HepG2 (cell line): ENCODE measurements around the gene B3GNT2. TPM values are rescaled to one million over a fixed set of nuclear protein-coding genes. Genes with fewer than 3 reads are reported as not detected.
A peak's percentile ranks its signal among the peaks of the same experiment; 100 is the strongest.

ENCODE experiments used
- ATAC-seq: fragments of 200-7000 bp; cut with Tn5 transposase; 3 replicates; pipeline ENCODE4 v1.9.1; 2020; ENCODE audit warnings: mild to moderate bottlenecking, moderate library complexity
- BruUV-seq: library from RNA; stranded (reverse); fragments of 400-500 nt; replicated peaks from 2 replicates; lab custom pipeline; 2021; lab: Mats Ljungman, UMichigan
- CTCF ChIA-PET: fragments of 300-600 bp; formaldehyde crosslinking; extraction: SDS; loops from one replicate; lab custom pipeline; 2021; ENCODE audit warnings: low total read pairs, inconsistent platforms, low intra/inter-chr PET ratio; lab: Yijun Ruan, JAX
- POLR2A ChIA-PET: fragments of 350-600 bp; sonication (Branson Sonifier 250); formaldehyde crosslinking; loops from one replicate; lab custom pipeline; 2020; ENCODE audit warnings: antibody characterized with exemption, inconsistent platforms; lab: Yijun Ruan, JAX
- DNase-seq: peaks from one replicate; pipeline ENCODE4 v3.0.0-alpha.2; 2015; ENCODE audit warnings: low spot score
- FAIRE-seq: peaks from 3 replicates; lab custom pipeline; 2011; peaks lifted over from hg19 to GRCh38; lab: Jason Lieb, UNC
- H2AFZ ChIP-seq: one replicate; pipeline ENCODE4 v1.6.1; 2011; ENCODE audit warnings: low read length, inconsistent platforms
- H3K27ac ChIP-seq: fragments of 300-600 bp; 3 replicates; pipeline ENCODE4 v1.8.0; 2011; ENCODE audit warnings: mixed run types, mild to moderate bottlenecking, mixed read lengths, low read length, inconsistent platforms; ENCODE audit not compliant: insufficient read depth; ENCODE audit errors: extremely low read length
- H3K27me3 ChIP-seq, 2 experiments: fragments of 200-600 bp in 1 of 2; 2 replicates in 1 of 2; 3 replicates in 1 of 2; pipeline versions ENCODE4 v1.6.0 to v1.8.0; 2011; ENCODE audit warnings: low read length in 2 of 2, mild to moderate bottlenecking in 2 of 2, moderate library complexity in 2 of 2, inconsistent platforms in 1 of 2; ENCODE audit not compliant: insufficient read depth in 2 of 2, control insufficient read depth in 1 of 2
- H3K36me3 ChIP-seq, 2 experiments: fragments of 200-600 bp in 1 of 2; replicated peaks in 1 of 2; 2 replicates in 1 of 2; 3 replicates in 1 of 2; pipeline versions ENCODE4 v1.5.1 to v1.8.0; 2011; ENCODE audit warnings: low read length in 2 of 2, inconsistent platforms in 1 of 2; ENCODE audit not compliant: insufficient read depth in 2 of 2, control insufficient read depth in 1 of 2
- H3K4me1 ChIP-seq: 2 replicates; pipeline ENCODE4 v1.5.1; 2012; ENCODE audit warnings: low read length, inconsistent platforms; ENCODE audit not compliant: insufficient read depth
- H3K4me2 ChIP-seq: 2 replicates; pipeline ENCODE4 v1.6.0; 2011; ENCODE audit warnings: low read depth, low read length, inconsistent platforms
- H3K4me3 ChIP-seq, 3 experiments: fragments of 200-600 bp in 1 of 3; sonication (generic), shearing (Covaris generic) in 1 of 3; replicated peaks in 1 of 3; 2 replicates each; pipeline ENCODE4 v1.5.1; 2011 to 2016; ENCODE audit warnings: low read length in 3 of 3, inconsistent platforms in 2 of 3, low read depth in 2 of 3, mild to moderate bottlenecking in 2 of 3, control low read depth in 1 of 3, mixed read lengths in 1 of 3; ENCODE audit not compliant: insufficient read depth in 1 of 3
- H3K79me2 ChIP-seq: one replicate; pipeline ENCODE4 v1.6.1; 2011; ENCODE audit warnings: low read length, inconsistent platforms; ENCODE audit not compliant: insufficient read depth
- H3K9ac ChIP-seq: 2 replicates; pipeline ENCODE4 v1.6.0; 2011; ENCODE audit warnings: mild to moderate bottlenecking, low read depth, low read length, inconsistent platforms; ENCODE audit not compliant: insufficient read depth
- H3K9me3 ChIP-seq: 2 replicates; pipeline ENCODE4 v1.5.1; 2012; ENCODE audit warnings: mild to moderate bottlenecking, low read length
- H4K20me1 ChIP-seq: 2 replicates; pipeline ENCODE4 v1.6.0; 2011; ENCODE audit warnings: inconsistent platforms, mild to moderate bottlenecking, low read length, moderate library complexity; ENCODE audit not compliant: insufficient read depth
- ELF4 ChIP-seq: sonication (generic); formaldehyde crosslinking; IDR thresholded peaks from 2 replicates; pipeline ENCODE4 v1.5.0; 2020; ENCODE audit warnings: missing genetic modification reagents, mild to moderate bottlenecking, moderate library complexity, borderline replicate concordance
- FOXO1 ChIP-seq: sonication (generic); formaldehyde crosslinking; IDR thresholded peaks from 2 replicates; pipeline ENCODE4 v1.4.0; 2020; ENCODE audit warnings: missing genetic modification reagents
- HOXA5 ChIP-seq: sonication (generic); formaldehyde crosslinking; IDR thresholded peaks from 2 replicates; pipeline ENCODE4 v1.4.0; 2020; ENCODE audit warnings: missing genetic modification reagents
- ZNF326 ChIP-seq: sonication (generic); formaldehyde crosslinking; IDR thresholded peaks from 2 replicates; pipeline ENCODE4 v1.4.0; 2020; ENCODE audit warnings: missing genetic modification reagents, borderline replicate concordance
- ZNF446 ChIP-seq: sonication (generic); formaldehyde crosslinking; IDR thresholded peaks from 2 replicates; pipeline ENCODE4 v1.5.0; 2020; ENCODE audit warnings: mild to moderate bottlenecking, missing genetic modification reagents
- ZNF713 ChIP-seq: sonication (generic); formaldehyde crosslinking; IDR thresholded peaks from 2 replicates; pipeline ENCODE4 v1.4.0; 2020; ENCODE audit warnings: mild to moderate bottlenecking, missing genetic modification reagents
- ZNF841 ChIP-seq: sonication (generic); formaldehyde crosslinking; IDR thresholded peaks from 2 replicates; pipeline ENCODE4 v1.8.1; 2023; ENCODE audit warnings: missing genetic modification reagents, borderline replicate concordance
- WGBS: methylation state at CpG from one replicate; pipeline ENCODE4 v1.1.6; 2017; ENCODE audit warnings: low lambda C conversion rate; 5-methylcytosine and 5-hydroxymethylcytosine counted together
- in situ Hi-C: cut with HindIII; loops from 2 replicates; pipeline ENCODE4 v1.10.0; 2017; ENCODE audit warnings: low pct_unique_long_range_greater_than_20kb; ENCODE audit not compliant: extremely low pct_ligation_motif_present
- intact Hi-C: fragments of 100-400 bp; cut with micrococcal nuclease; formaldehyde crosslinking; loops from one replicate; pipeline ENCODE4 v1.10.0; 2022; ENCODE audit not compliant: unreplicated experiment
- polyA plus RNA-seq, 8 experiments: library from polyadenylated mRNA; depleted of rRNA in 3 of 8; stranded (reverse) in 7 of 8; unstranded in 1 of 8; fragments of >200 nt; fragmentation: Illumina TruSeq in 4 of 8; extraction: Trizol in 4 of 8; gene quantifications; 2 replicates each; pipeline versions ENCODE4 v1.2.1 to v1.2.3, GENCODE V29; 2011 to 2016; ENCODE audit warnings: low read depth in 4 of 8, missing spikeins in 1 of 8, mixed read lengths in 1 of 8; ENCODE audit not compliant: insufficient read depth in 1 of 8
- total RNA-seq, 5 experiments: library from RNA; depleted of rRNA; stranded (reverse); fragments of >200 nt; fragmentation: Illumina TruSeq; extraction: Trizol; gene quantifications; 2 replicates each; pipeline ENCODE4 v1.2.3, GENCODE V29; 2016; ENCODE audit warnings: low read depth in 1 of 5
- TF ChIP-seq, protein P1 (sequence below): sonication (generic); formaldehyde crosslinking; conservative IDR thresholded peaks from 2 replicates; pipeline ENCODE4 v1.5.0; 2020; ENCODE audit warnings: missing genetic modification reagents

B3GNT2 gene
- total and polyA plus RNA-seq, 2 of the 13 experiments (the other 11 are each of a cell fraction or from before 2014, with no cell fraction given): 26.3 to 28.5 TPM

DNA sequence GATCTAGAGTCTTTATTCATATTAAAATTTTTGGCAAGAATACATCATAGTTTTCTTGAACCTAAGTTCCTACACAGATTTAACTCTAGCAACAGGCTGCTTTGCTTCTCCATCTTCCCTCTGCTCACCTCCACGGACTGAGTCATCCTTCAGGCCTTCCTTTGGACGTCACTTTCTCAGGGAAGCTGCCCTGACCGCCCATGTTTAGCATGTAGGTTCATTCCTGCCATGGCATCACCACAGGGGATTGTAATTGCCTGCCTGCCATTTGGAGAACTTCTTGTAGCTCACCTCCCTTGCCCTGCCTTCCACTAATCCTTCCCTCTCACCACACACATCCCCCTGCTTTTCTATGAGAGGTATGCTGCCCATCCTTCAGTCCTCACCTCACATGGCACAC is 43.9 kb upstream of the B3GNT2 start:
- no peak for TF ChIP-seq ZNF446
- TF ChIP-seq ELF4 (CRISPR knock-in tag): no peak
- TF ChIP-seq, protein P1, sequence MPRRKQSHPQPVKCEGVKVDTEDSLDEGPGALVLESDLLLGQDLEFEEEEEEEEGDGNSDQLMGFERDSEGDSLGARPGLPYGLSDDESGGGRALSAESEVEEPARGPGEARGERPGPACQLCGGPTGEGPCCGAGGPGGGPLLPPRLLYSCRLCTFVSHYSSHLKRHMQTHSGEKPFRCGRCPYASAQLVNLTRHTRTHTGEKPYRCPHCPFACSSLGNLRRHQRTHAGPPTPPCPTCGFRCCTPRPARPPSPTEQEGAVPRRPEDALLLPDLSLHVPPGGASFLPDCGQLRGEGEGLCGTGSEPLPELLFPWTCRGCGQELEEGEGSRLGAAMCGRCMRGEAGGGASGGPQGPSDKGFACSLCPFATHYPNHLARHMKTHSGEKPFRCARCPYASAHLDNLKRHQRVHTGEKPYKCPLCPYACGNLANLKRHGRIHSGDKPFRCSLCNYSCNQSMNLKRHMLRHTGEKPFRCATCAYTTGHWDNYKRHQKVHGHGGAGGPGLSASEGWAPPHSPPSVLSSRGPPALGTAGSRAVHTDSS (CRISPR knock-in tag): no peak
- TF ChIP-seq ZNF713: no peak
- TF ChIP-seq ZNF841 (CRISPR knock-in tag): no peak
- TF ChIP-seq FOXO1 (CRISPR knock-in tag): no peak
- H3K9me3 ChIP-seq: no peaks in the 10 kb centered on the region
- ATAC-seq: peak; percentile 60
- no peak for DNase-seq
- no peaks in the 10 kb centered on the region for H4K20me1 ChIP-seq
- 45% methylated on average over 3 of the region's 3 CpGs for WGBS
- H3K27ac ChIP-seq: no peak overlapping the region
- no peaks in the 10 kb centered on the region for H3K79me2 ChIP-seq
- in situ Hi-C loops: no loop called here
- peaks cover 10% of the 10 kb centered on the region for H3K4me1 ChIP-seq
- no peak overlapping the region for H3K4me3 ChIP-seq
- H3K4me2 ChIP-seq: no peak overlapping the region
- no peaks in the 10 kb centered on the region for H3K27me3 ChIP-seq
- no TSS peak for BruUV-seq
- POLR2A ChIA-PET: no interaction called here
- no peaks in the 10 kb centered on the region for H3K36me3 ChIP-seq
- no peak overlapping the region for H2AFZ ChIP-seq
- intact Hi-C loops: no loop called here
- H3K9ac ChIP-seq: no peak overlapping the region
- FAIRE-seq: no peak
- CTCF ChIA-PET: no interaction called here

DNA sequence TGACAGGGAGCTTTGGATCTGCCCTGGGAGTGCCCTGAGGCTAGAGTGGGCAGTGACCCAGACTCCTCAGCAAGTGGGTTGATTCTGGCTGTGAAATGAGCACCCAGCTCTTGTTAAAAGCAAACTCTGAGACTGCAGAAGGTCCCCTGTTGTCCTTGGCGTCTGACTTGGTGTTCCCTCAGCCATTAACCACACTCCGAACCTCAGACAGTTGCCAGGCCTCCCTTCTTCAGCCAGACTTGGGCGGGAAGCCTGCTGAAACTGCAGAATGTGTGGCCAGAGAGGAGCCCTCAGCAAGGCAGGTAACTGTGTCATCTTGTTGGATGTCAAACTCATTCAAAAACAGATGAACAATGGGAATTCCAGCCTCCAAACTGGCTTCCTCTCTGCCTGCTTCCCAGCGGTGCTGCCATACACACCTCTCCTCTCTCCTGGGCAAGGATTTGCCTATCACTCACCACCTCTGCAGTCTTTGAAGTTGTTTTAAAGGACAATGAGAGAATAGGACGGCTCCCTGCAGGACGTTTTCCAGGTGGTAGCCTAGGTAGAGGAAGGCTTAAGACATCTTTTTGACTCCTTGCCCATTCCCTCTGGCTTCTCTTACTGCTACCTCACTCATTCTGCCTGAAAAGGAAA is 38.9 kb upstream of the B3GNT2 start:
- ChIA-PET POLR2A (no interaction called here), CTCF (no interaction called here)
- Histone ChIP-seq H3K36me3 (no peaks in the 10 kb centered on the region), H4K20me1 (no peaks in the 10 kb centered on the region), H2AFZ (no peak overlapping the region), H3K9me3 (no peaks in the 10 kb centered on the region), H3K27ac (no peak overlapping the region), H3K9ac (no peak overlapping the region), H3K4me3 (no peak overlapping the region), H3K4me1 (peaks cover 14% of the 10 kb centered on the region), H3K27me3 (no peaks in the 10 kb centered on the region), H3K4me2 (no peak overlapping the region)
- no peak for DNase-seq
- no peak for FAIRE-seq
- in situ Hi-C loops: no loop called here
- BruUV-seq: no TSS peak
- 37% methylated on average over 4 of the region's 6 CpGs for WGBS
- intact Hi-C loops: no loop called here
- ATAC-seq: no peak; the same call in 1 of the 3 replicates
- no peak for TF ChIP-seq ZNF326 (CRISPR knock-in tag)
- no peak for TF ChIP-seq HOXA5 (CRISPR knock-in tag)
- TF ChIP-seq, all 625 proteins: peak for 0
- no peaks in the 10 kb centered on the region for H3K79me2 ChIP-seq
